ENCODE data around the gene MEGF11. TPM values are rescaled to one million over a fixed set of nuclear protein-coding genes. Genes with fewer than 3 reads are reported as not detected.
A peak's percentile ranks its signal among the peaks of the same experiment; 100 is the strongest.

The MEGF11 gene
- total RNA-seq, 2 experiments from 2014 or later: 3.3 to 6.8 TPM

GRCh38 chr15:66222273-66223198 is 31.0 kb downstream of the MEGF11 start:
- no peak for DNase-seq (ENCODE audit: low spot score)
- no TSS peak for BruUV-seq (replicated peaks)

GRCh38 chr15:66221126-66221525 is 32.4 kb downstream of the MEGF11 start:
- no peaks in the 10 kb centered on the region for H3K79me2 ChIP-seq (ENCODE audit: insufficient read depth, low read depth, low read length)
- DNase-seq (ENCODE audit: low spot score): no peak
- H3K9me2 ChIP-seq (ENCODE audit: insufficient read depth, low read length): no peaks in the 10 kb centered on the region
- no TSS peak for BruUV-seq (replicated peaks)
- no peak overlapping the region for H2AFZ ChIP-seq (ENCODE audit: low read length)
- ChIA-PET CTCF (ENCODE audit: unreplicated experiment) (no interaction called here), POLR2A (no interaction called here)
- no peak for TF ChIP-seq CTCF (conservative IDR thresholded peaks at IDR 0.05; ENCODE audit: low read length)
- TF ChIP-seq EZH2phosphoT487 (IDR thresholded peaks at IDR 0.05; ENCODE audit: borderline replicate concordance, low read depth, low read length): no peak
- no peaks in the 10 kb centered on the region for H3K4me1 ChIP-seq (ENCODE audit: insufficient read depth, low read length, poor library complexity, severe bottlenecking)
- H3K27ac ChIP-seq (ENCODE audit: low read depth, low read length, poor library complexity, severe bottlenecking): no peak overlapping the region
- intact Hi-C loops (cut with micrococcal nuclease; ENCODE audit: unreplicated experiment): no loop called here
- H4K20me1 ChIP-seq (ENCODE audit: insufficient read depth, low read length): no peaks in the 10 kb centered on the region
- H3K9me3 ChIP-seq (ENCODE audit: low read length): no peaks in the 10 kb centered on the region
- no peaks in the 10 kb centered on the region for H3K36me3 ChIP-seq (ENCODE audit: insufficient read depth, low read length)
- H3K4me3 ChIP-seq (ENCODE audit: low read depth, low read length, poor library complexity, severe bottlenecking): no peak overlapping the region
- no peak overlapping the region for H3K4me2 ChIP-seq (ENCODE audit: low read length)

More at GRCh38 chr15:66222273-66223198, 31.0 kb downstream of the MEGF11 start:
- Histone ChIP-seq H3K9me2 (ENCODE audit: insufficient read depth, low read length) (no peaks in the 10 kb centered on the region), H2AFZ (ENCODE audit: low read length) (no peak overlapping the region), H3K4me1 (ENCODE audit: insufficient read depth, low read length, poor library complexity, severe bottlenecking) (no peaks in the 10 kb centered on the region), H4K20me1 (ENCODE audit: insufficient read depth, low read length) (no peaks in the 10 kb centered on the region), H3K27ac (ENCODE audit: low read depth, low read length, poor library complexity, severe bottlenecking) (no peak overlapping the region), H3K4me2 (ENCODE audit: low read length) (no peak overlapping the region), H3K4me3 (ENCODE audit: low read depth, low read length, poor library complexity, severe bottlenecking) (no peak overlapping the region), H3K79me2 (ENCODE audit: insufficient read depth, low read depth, low read length) (no peaks in the 10 kb centered on the region), H3K36me3 (ENCODE audit: insufficient read depth, low read length) (no peaks in the 10 kb centered on the region), H3K9me3 (ENCODE audit: low read length) (no peaks in the 10 kb centered on the region)
- TF ChIP-seq EZH2phosphoT487 (IDR thresholded peaks at IDR 0.05; ENCODE audit: borderline replicate concordance, low read depth, low read length) (no peak), CTCF (conservative IDR thresholded peaks at IDR 0.05; ENCODE audit: low read length) (no peak)
- intact Hi-C loops (cut with micrococcal nuclease; ENCODE audit: unreplicated experiment): no loop called here
- CTCF ChIA-PET (ENCODE audit: unreplicated experiment): no interaction called here
- POLR2A ChIA-PET: interaction anchor here (0.5 kb wide), 1 partner anchor 572 kb away, joined by 3 read pairs; no protein-coding TSS in a partner anchor

GRCh38 chr15:66220601-66221000 is 32.9 kb downstream of the MEGF11 start:
- no peaks in the 10 kb centered on the region for H3K4me1 ChIP-seq (ENCODE audit: insufficient read depth, low read length, poor library complexity, severe bottlenecking)
- ChIA-PET POLR2A (no interaction called here), CTCF (ENCODE audit: unreplicated experiment) (no interaction called here)
- no peak overlapping the region for H3K4me2 ChIP-seq (ENCODE audit: low read length)
- intact Hi-C loops (cut with micrococcal nuclease; ENCODE audit: unreplicated experiment): no loop called here
- no peak overlapping the region for H3K27ac ChIP-seq (ENCODE audit: low read depth, low read length, poor library complexity, severe bottlenecking)
- no peaks in the 10 kb centered on the region for H3K36me3 ChIP-seq (ENCODE audit: insufficient read depth, low read length)
- no peaks in the 10 kb centered on the region for H3K9me2 ChIP-seq (ENCODE audit: insufficient read depth, low read length)
- H2AFZ ChIP-seq (ENCODE audit: low read length): no peak overlapping the region
- BruUV-seq (replicated peaks): no TSS peak
- H3K4me3 ChIP-seq (ENCODE audit: low read depth, low read length, poor library complexity, severe bottlenecking): no peak overlapping the region
- no peaks in the 10 kb centered on the region for H3K79me2 ChIP-seq (ENCODE audit: insufficient read depth, low read depth, low read length)
- TF ChIP-seq EZH2phosphoT487 (IDR thresholded peaks at IDR 0.05; ENCODE audit: borderline replicate concordance, low read depth, low read length): no peak
- TF ChIP-seq CTCF (conservative IDR thresholded peaks at IDR 0.05; ENCODE audit: low read length): 0 out of 2 replicates have a peak, but pooled peaks have one; percentile 27
- no peak for DNase-seq (ENCODE audit: low spot score)
- no peaks in the 10 kb centered on the region for H4K20me1 ChIP-seq (ENCODE audit: insufficient read depth, low read length)
- no peaks in the 10 kb centered on the region for H3K9me3 ChIP-seq (ENCODE audit: low read length)
